ENCODE results near the gene ZBTB7C.

Gene ZBTB7C

GRCh38 chr18:48090702-48091101 lies 318.5 kb downstream of the ZBTB7C start:
- FAIRE-seq (no peak), DNase-seq (ENCODE audit: insufficient read length, low spot score) (no peak)
- TF ChIP-seq SPI1 (IDR thresholded peaks at IDR 0.05; ENCODE audit: low read depth, low read length) (no peak), POLR2AphosphoS5 (IDR thresholded peaks at IDR 0.05; ENCODE audit: low read depth, low read length) (no peak), PAX5 (IDR thresholded peaks at IDR 0.05; ENCODE audit: insufficient read depth, low read length, severe bottlenecking) (no peak), POLR2A (IDR thresholded peaks at IDR 0.05; ENCODE audit: low read depth, low read length) (no peak), TAF1 (IDR thresholded peaks at IDR 0.05; ENCODE audit: low read depth, low read length) (no peak), POU2F2 (IDR thresholded peaks at IDR 0.05; ENCODE audit: low read depth, low read length) (no peak)

GRCh38 chr18:48090021-48090420 lies 319.2 kb downstream of the ZBTB7C start:
- no peak for DNase-seq (ENCODE audit: insufficient read length, low spot score)
- TF ChIP-seq POLR2A (IDR thresholded peaks at IDR 0.05; ENCODE audit: low read depth, low read length) (no peak), TAF1 (IDR thresholded peaks at IDR 0.05; ENCODE audit: low read depth, low read length) (no peak), PAX5 (IDR thresholded peaks at IDR 0.05; ENCODE audit: insufficient read depth, low read length, severe bottlenecking) (no peak), SPI1 (IDR thresholded peaks at IDR 0.05; ENCODE audit: low read depth, low read length) (no peak), POU2F2 (IDR thresholded peaks at IDR 0.05; ENCODE audit: low read depth, low read length) (no peak), POLR2AphosphoS5 (IDR thresholded peaks at IDR 0.05; ENCODE audit: low read depth, low read length) (no peak)
- no peak for FAIRE-seq

GRCh38 chr18:48085781-48086487 lies 323.2 kb downstream of the ZBTB7C start:
- TF ChIP-seq POLR2A (IDR thresholded peaks at IDR 0.05; ENCODE audit: low read depth, low read length): no peak
- TF ChIP-seq PAX5 (IDR thresholded peaks at IDR 0.05; ENCODE audit: insufficient read depth, low read length, severe bottlenecking): no peak
- no peak for TF ChIP-seq POU2F2 (IDR thresholded peaks at IDR 0.05; ENCODE audit: low read depth, low read length)
- TF ChIP-seq SPI1 (IDR thresholded peaks at IDR 0.05; ENCODE audit: low read depth, low read length): no peak
- TF ChIP-seq POLR2AphosphoS5 (IDR thresholded peaks at IDR 0.05; ENCODE audit: low read depth, low read length): no peak
- TF ChIP-seq TAF1 (IDR thresholded peaks at IDR 0.05; ENCODE audit: low read depth, low read length): no peak
- FAIRE-seq: no peak
- DNase-seq (ENCODE audit: insufficient read length, low spot score): no peak

- DNase-seq (ENCODE audit: insufficient read length, low spot score): no peak
- FAIRE-seq: no peak
- TF ChIP-seq POLR2A (IDR thresholded peaks at IDR 0.05; ENCODE audit: low read depth, low read length): no peak
- TF ChIP-seq POU2F2 (IDR thresholded peaks at IDR 0.05; ENCODE audit: low read depth, low read length): no peak
- TF ChIP-seq SPI1 (IDR thresholded peaks at IDR 0.05; ENCODE audit: low read depth, low read length): no peak
- TF ChIP-seq TAF1 (IDR thresholded peaks at IDR 0.05; ENCODE audit: low read depth, low read length): no peak
- TF ChIP-seq POLR2AphosphoS5 (IDR thresholded peaks at IDR 0.05; ENCODE audit: low read depth, low read length): no peak
- no peak for TF ChIP-seq PAX5 (IDR thresholded peaks at IDR 0.05; ENCODE audit: insufficient read depth, low read length, severe bottlenecking)
Observed at GRCh38 chr18:48084858-48085257, 324.3 kb downstream of the ZBTB7C start.

GRCh38 chr18:48084041-48084757 lies 325.0 kb downstream of the ZBTB7C start:
- TF ChIP-seq SPI1 (IDR thresholded peaks at IDR 0.05; ENCODE audit: low read depth, low read length): no peak
- no peak for TF ChIP-seq TAF1 (IDR thresholded peaks at IDR 0.05; ENCODE audit: low read depth, low read length)
- TF ChIP-seq POLR2AphosphoS5 (IDR thresholded peaks at IDR 0.05; ENCODE audit: low read depth, low read length): no peak
- no peak for TF ChIP-seq POU2F2 (IDR thresholded peaks at IDR 0.05; ENCODE audit: low read depth, low read length)
- TF ChIP-seq POLR2A (IDR thresholded peaks at IDR 0.05; ENCODE audit: low read depth, low read length): no peak
- TF ChIP-seq PAX5 (IDR thresholded peaks at IDR 0.05; ENCODE audit: insufficient read depth, low read length, severe bottlenecking): no peak
- DNase-seq (ENCODE audit: insufficient read length, low spot score): no peak
- FAIRE-seq: no peak

- no peak for TF ChIP-seq TAF1 (IDR thresholded peaks at IDR 0.05; ENCODE audit: low read depth, low read length)
- DNase-seq (ENCODE audit: insufficient read length, low spot score) (no peak), FAIRE-seq (no peak)
Observed at GRCh38 chr18:48080546-48080945, 328.6 kb downstream of the ZBTB7C start.

GRCh38 chr18:48079885-48080284 lies 329.3 kb downstream of the ZBTB7C start:
- no peak for FAIRE-seq
- DNase-seq (ENCODE audit: insufficient read length, low spot score): no peak

GRCh38 chr18:48078448-48078847 lies 330.7 kb downstream of the ZBTB7C start:
- DNase-seq (ENCODE audit: insufficient read length, low spot score) (no peak), FAIRE-seq (no peak)
- TF ChIP-seq POU2F2 (IDR thresholded peaks at IDR 0.05; ENCODE audit: low read depth, low read length) (no peak), TAF1 (IDR thresholded peaks at IDR 0.05; ENCODE audit: low read depth, low read length) (no peak), SPI1 (IDR thresholded peaks at IDR 0.05; ENCODE audit: low read depth, low read length) (no peak), POLR2AphosphoS5 (IDR thresholded peaks at IDR 0.05; ENCODE audit: low read depth, low read length) (no peak), POLR2A (IDR thresholded peaks at IDR 0.05; ENCODE audit: low read depth, low read length) (no peak), PAX5 (IDR thresholded peaks at IDR 0.05; ENCODE audit: insufficient read depth, low read length, severe bottlenecking) (no peak)

More at GRCh38 chr18:48079885-48080284, 329.3 kb downstream of the ZBTB7C start:
- no peak for TF ChIP-seq TAF1 (IDR thresholded peaks at IDR 0.05; ENCODE audit: low read depth, low read length)
- TF ChIP-seq POU2F2 (IDR thresholded peaks at IDR 0.05; ENCODE audit: low read depth, low read length): no peak
- TF ChIP-seq POLR2AphosphoS5 (IDR thresholded peaks at IDR 0.05; ENCODE audit: low read depth, low read length): no peak
- no peak for TF ChIP-seq POLR2A (IDR thresholded peaks at IDR 0.05; ENCODE audit: low read depth, low read length)
- no peak for TF ChIP-seq PAX5 (IDR thresholded peaks at IDR 0.05; ENCODE audit: insufficient read depth, low read length, severe bottlenecking)
- no peak for TF ChIP-seq SPI1 (IDR thresholded peaks at IDR 0.05; ENCODE audit: low read depth, low read length)

- no peak for TF ChIP-seq SPI1 (IDR thresholded peaks at IDR 0.05; ENCODE audit: low read depth, low read length)
- no peak for TF ChIP-seq POLR2A (IDR thresholded peaks at IDR 0.05; ENCODE audit: low read depth, low read length)
- no peak for TF ChIP-seq PAX5 (IDR thresholded peaks at IDR 0.05; ENCODE audit: insufficient read depth, low read length, severe bottlenecking)
- no peak for TF ChIP-seq POLR2AphosphoS5 (IDR thresholded peaks at IDR 0.05; ENCODE audit: low read depth, low read length)
- TF ChIP-seq TAF1 (IDR thresholded peaks at IDR 0.05; ENCODE audit: low read depth, low read length): no peak
- TF ChIP-seq POU2F2 (IDR thresholded peaks at IDR 0.05; ENCODE audit: low read depth, low read length): no peak
- no peak for FAIRE-seq
- no peak for DNase-seq (ENCODE audit: insufficient read length, low spot score)
Observed at GRCh38 chr18:48077291-48077690, 331.9 kb downstream of the ZBTB7C start.

Data from GM12891 (cell line).